Astrocyte (in vitro differentiated cells and primary cell): ENCODE results near the gene AAMP.

Experiments
- EZH2 ChIP-seq: IDR thresholded peaks from 2 replicates; pipeline ENCODE4 v1.6.1; 2012; ENCODE audit warnings: mild to moderate bottlenecking, low read length, inconsistent platforms; ENCODE audit not compliant: insufficient read depth
- TF ChIP-seq, protein P1 (sequence below): IDR thresholded peaks from 2 replicates; pipeline ENCODE4 v1.5.1; 2011; ENCODE audit warnings: low read depth, mild to moderate bottlenecking, inconsistent platforms, low read length, moderate library complexity; ENCODE audit not compliant: insufficient read depth

DNA sequence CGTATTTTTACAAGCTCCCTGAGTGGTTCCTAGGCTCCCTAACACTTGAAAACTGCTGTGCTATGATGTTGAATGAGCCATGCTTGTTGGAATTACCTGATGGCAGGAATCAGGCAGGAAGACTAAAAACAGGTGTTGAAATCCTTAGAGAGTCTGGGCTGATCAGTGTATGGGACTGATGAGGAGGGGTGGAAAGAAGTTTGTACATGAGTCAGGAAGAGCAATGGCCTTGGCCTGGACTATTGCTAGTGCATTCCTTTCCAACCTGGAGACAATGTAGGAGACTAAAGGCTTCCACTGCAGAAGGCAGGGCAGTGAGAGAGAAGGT is 47.3 kb upstream of the AAMP start:
- TF ChIP-seq, protein P1, sequence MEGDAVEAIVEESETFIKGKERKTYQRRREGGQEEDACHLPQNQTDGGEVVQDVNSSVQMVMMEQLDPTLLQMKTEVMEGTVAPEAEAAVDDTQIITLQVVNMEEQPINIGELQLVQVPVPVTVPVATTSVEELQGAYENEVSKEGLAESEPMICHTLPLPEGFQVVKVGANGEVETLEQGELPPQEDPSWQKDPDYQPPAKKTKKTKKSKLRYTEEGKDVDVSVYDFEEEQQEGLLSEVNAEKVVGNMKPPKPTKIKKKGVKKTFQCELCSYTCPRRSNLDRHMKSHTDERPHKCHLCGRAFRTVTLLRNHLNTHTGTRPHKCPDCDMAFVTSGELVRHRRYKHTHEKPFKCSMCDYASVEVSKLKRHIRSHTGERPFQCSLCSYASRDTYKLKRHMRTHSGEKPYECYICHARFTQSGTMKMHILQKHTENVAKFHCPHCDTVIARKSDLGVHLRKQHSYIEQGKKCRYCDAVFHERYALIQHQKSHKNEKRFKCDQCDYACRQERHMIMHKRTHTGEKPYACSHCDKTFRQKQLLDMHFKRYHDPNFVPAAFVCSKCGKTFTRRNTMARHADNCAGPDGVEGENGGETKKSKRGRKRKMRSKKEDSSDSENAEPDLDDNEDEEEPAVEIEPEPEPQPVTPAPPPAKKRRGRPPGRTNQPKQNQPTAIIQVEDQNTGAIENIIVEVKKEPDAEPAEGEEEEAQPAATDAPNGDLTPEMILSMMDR, result no peak
- TF ChIP-seq EZH2, result no peak
